ENCODE measurements around the gene CD248.

The CD248 gene

DNA sequence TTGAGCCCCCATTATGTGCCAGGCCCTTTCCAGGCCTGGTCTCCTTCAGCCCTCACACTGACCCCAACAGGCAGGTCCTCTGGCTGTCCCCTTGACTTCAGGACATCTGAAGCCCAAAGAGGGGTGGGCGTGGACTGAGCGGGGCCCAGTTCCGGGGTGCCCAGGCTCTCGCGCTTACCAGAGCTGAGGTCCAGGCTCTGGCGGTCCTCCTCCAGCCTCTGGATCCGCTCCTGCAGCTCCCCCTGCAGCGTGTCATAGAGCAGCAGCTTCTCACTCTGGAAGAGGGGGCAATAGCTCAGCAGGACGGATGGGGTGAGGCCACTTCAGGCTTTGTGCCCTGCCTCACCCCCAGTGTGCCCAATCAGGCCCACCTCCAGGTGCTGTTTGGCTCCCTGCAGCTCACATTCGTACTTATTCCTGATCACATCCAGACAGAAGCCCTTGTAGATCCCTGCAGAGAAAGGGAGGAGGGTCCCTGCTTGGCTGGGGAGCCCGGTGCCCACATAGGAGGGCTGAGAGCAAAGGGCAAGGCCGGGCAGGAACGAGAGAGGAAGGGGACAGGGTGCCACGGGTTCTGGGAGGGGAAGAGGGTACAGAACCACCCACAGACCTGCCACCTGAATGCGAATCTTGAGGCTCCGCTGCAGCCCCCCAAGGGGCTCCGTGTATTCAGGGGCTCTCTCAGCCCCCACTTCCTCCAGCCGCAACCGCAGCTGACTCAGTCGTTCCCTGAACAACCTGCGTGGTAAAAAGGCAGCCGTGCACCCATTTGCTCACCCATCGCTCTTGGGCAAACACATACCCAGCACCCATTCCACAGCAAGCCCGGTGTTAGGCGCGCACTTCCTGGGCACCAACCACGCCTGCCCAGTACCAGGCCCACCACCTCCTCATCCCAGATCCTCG lies 24.0 kb upstream of the CD248 start:
- DNase-seq, result no peak

GRCh38 chr11:66339686-66340483 lies 23.0 kb upstream of the CD248 start:
- no peak for DNase-seq

DNA sequence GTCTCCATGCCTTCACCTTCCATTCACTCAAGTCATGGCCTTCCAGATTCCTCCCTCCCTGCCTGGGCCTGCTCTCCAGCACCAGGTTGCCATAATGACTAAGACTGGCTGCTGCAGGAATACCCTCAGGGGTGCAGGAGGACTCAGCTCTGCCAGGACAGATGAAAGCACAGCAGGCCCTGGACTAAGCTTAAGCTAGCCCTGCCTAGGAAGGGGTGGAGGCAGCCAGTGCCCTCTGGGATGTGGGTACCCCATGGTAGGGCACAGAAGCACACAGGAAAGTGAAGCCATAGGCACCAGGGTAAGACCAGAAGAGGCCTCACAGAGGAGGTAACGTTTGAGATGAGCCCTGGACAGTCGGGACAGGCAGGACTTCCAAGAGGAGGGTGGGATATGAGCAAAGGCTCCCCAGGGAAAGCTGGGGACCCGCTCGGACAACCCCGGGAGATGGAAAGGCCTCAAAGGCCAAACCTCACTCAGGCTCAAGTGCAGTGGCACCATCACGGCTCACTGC lies 22.4 kb upstream of the CD248 start:
- no peak for DNase-seq

- DNase-seq, result no peak
Measured at GRCh38 chr11:66338276-66339161, 21.7 kb upstream of the CD248 start.

GRCh38 chr11:66337103-66337899 lies 20.5 kb upstream of the CD248 start:
- DNase-seq, result no peak

- DNase-seq, result peak; percentile 49
Measured at GRCh38 chr11:66336234-66337102, 19.6 kb upstream of the CD248 start, which contains the start of gene RIN1. Gene RIN1, minus strand, starts transcription at chr11:66336434. Its CDS starts 32 bp downstream, at chr11:66336402.

- DNase-seq, result no peak
Measured at GRCh38 chr11:66335531-66336233, 18.8 kb upstream of the CD248 start.

GRCh38 chr11:66334605-66335442 lies 18.0 kb upstream of the CD248 start:
- DNase-seq, result no peak

DNA sequence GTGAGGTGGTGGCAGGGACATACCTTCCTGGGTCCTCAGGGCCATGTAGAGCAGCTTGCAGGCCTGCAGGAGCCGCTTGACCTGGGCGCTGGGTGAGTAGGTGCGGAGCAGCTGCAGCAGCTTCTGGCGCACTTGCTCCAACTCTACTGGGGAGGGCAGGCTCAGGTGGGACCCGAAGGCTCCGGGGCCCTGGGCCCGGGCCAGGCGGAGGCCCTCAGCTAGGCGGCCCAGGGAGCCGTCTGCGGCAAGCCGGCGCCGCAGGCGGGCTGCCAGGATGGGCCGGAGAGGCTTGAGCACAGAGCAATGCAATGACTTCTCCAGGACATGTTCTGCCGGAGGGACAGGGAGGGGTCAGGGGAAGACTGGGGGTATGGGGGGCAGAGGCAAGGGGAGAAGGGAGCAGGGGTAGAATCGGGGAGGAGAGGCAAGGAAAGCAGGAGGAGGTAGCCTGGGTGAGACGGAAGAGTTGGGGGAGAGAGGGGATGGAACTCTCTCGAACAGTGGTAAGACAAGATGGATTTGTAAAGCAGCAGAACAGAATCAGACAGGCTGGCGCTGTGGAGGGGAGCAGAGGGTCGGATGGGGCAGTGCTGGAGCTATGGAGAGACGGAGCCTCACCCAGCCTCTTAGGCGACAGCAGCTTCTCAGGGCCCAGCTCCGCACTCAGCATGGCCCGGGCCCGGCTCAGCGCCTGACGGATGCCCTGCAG lies 17.2 kb upstream of the CD248 start:
- no peak for DNase-seq

DNA sequence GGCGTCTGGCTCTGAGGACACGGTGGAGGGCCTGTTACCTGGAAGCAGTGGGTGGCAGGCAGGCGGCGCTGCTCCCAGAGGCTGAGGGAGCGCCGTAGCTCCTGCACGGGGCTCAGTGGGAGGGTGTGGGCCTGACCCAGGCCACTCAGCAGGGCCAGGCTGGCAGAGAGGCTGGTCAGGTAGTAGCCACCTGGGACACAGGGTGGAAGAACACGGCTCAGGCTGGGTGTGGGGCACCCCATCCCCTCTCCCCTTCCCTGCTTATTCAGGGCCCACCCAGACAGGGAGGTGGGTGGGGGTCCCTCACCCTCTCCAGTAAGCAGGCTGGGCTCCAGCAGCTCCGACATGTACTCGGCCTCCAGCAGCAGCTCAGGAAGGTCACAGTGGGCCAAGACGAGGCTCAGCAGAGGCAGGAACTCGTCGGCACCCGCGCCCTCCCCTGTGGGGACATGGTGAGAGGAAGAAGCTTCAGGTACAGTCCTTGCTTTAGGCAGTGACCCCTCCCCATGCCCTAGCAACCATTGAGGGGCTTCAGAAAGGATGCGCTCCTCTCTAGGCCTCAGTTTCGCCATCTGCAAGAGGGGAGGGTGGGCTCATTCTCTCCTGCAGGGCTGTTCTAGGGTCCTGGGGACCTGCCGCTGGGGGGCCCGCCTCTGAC lies 16.5 kb upstream of the CD248 start:
- no peak for DNase-seq

GRCh38 chr11:66332371-66333219 lies 15.8 kb upstream of the CD248 start:
- DNase-seq, result no peak

DNA sequence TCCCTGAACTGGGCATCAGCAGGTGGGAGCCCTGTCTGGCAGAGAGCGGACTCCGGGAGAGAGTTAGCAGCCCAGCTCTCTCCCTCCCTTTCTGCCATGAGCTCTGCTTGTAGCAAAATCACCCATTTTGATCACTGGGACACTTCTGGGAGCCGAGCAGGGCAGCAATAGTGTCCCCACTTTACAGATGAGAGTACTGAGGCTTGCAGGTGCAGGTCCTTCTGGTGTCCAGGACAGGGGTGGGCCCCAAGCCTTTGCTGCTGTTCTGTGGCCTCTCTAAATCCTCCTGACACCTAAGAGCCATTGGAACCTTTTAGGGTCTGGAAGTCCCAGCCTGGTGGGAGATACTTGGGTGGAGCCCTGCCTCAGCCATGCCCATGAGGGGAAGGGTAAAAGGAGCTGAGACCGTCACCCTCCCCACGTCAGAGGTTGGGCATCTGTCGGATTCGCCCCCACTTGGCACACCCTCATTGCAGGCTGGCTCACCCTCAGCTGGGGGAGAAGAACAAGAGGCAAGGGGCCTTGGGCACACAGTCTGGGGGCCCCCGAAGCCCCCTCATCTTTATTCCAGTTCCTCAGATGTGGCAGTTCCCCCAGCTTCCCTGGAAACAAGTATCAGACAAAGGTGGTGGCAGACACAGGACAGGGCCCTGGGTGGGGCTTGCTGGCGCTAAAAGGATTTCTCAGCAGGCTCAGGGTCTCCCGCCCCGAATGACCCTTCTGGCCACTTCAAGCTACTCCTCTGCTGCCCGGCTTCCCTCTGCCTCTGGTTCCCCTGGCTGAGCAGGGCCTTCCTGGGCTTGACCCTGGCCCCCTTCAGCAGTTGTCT lies 14.9 kb upstream of the CD248 start:
- no peak for DNase-seq

GRCh38 chr11:66330931-66331330 lies 14.1 kb upstream of the CD248 start:
- no peak for DNase-seq

GRCh38 chr11:66329165-66329673 lies 12.4 kb upstream of the CD248 start:
- DNase-seq, result no peak

GRCh38 chr11:66328302-66329144 lies 11.7 kb upstream of the CD248 start:
- peak; percentile 79 for DNase-seq
